Measurements from ENCODE around the gene GPR142.
"Not testable (repeated sequence)": the region's sequence is repeated elsewhere in the genome, so short reads cannot be mapped to it uniquely, and the experiment has no call there.

Gene GPR142

GRCh38 chr17:74394977-74395376, 27.7 kb downstream of the GPR142 start:
- no peak for DNase-seq

GRCh38 chr17:74396567-74396966, 29.3 kb downstream of the GPR142 start:
- DNase-seq = no peak

GRCh38 chr17:74402048-74402447, 34.7 kb downstream of the GPR142 start:
- no peak for DNase-seq

GRCh38 chr17:74403512-74404137, 36.3 kb downstream of the GPR142 start:
- DNase-seq = no peak

GRCh38 chr17:74404218-74404617, 36.9 kb downstream of the GPR142 start:
- no peak for DNase-seq

GRCh38 chr17:74404789-74405188, 37.5 kb downstream of the GPR142 start:
- DNase-seq = no peak

GRCh38 chr17:74405311-74405710, 38.0 kb downstream of the GPR142 start:
- not testable (repeated sequence) for DNase-seq

- no peak for DNase-seq
Measured at GRCh38 chr17:74407384-74407783, 40.1 kb downstream of the GPR142 start.

GRCh38 chr17:74408262-74408661, 41.0 kb downstream of the GPR142 start:
- peak; percentile 16 for DNase-seq

GRCh38 chr17:74408815-74409214, 41.5 kb downstream of the GPR142 start:
- DNase-seq = no peak

- no peak for DNase-seq
Measured at GRCh38 chr17:74410001-74410443, 42.7 kb downstream of the GPR142 start.

GRCh38 chr17:74412581-74412980, 45.3 kb downstream of the GPR142 start:
- DNase-seq = no peak

- DNase-seq = no peak
Measured at GRCh38 chr17:74413491-74413890, 46.2 kb downstream of the GPR142 start.

GRCh38 chr17:74414510-74414909, 47.2 kb downstream of the GPR142 start:
- no peak for DNase-seq

- DNase-seq = no peak
Measured at GRCh38 chr17:74415608-74416396, 48.5 kb downstream of the GPR142 start.

GRCh38 chr17:74417178-74418045, 50.1 kb downstream of the GPR142 start:
- peak; percentile 11 for DNase-seq

GRCh38 chr17:74419928-74420411, 52.7 kb downstream of the GPR142 start:
- DNase-seq = peak; percentile 12
